K562 (cell line): ENCODE measurements around the gene STC2. TPM values are rescaled to one million over a fixed set of nuclear protein-coding genes. Genes with fewer than 3 reads are reported as not detected.

Source experiments
- CTBP1 ChIP-seq: fragments of 450-650 bp; IDR thresholded peaks from 2 replicates; pipeline ENCODE4 v1.6.1; 2016; ENCODE audit warnings: borderline replicate concordance
- EP400 ChIP-seq: fragments of 450-650 bp; IDR thresholded peaks from 2 replicates; pipeline ENCODE4 v1.6.1; 2017; ENCODE audit warnings: antibody characterized with exemption, mild to moderate bottlenecking, moderate library complexity
- HNRNPL ChIP-seq: fragments of 200-400 bp; formaldehyde crosslinking; IDR thresholded peaks from 2 replicates; pipeline ENCODE4 v1.6.1; 2017; ENCODE audit warnings: low read depth, mild to moderate bottlenecking, low read length
- MAZ ChIP-seq, 2 experiments: fragments of 450-650 bp in 1 of 2; sonication (generic) in 1 of 2; formaldehyde crosslinking; IDR thresholded peaks in 1 of 2; conservative IDR thresholded peaks in 1 of 2; 2 replicates each; pipeline versions ENCODE4 v1.4.0 to v1.5.0; 2020; ENCODE audit warnings: mild to moderate bottlenecking in 1 of 2, missing genetic modification reagents in 1 of 2
- MYC ChIP-seq, 2 experiments: fragments of 250-450 bp in 1 of 2; sonication (Bioruptor Pico) in 1 of 2; IDR thresholded peaks; 2 replicates each; pipeline versions ENCODE4 v1.5.1 to v1.6.1; 2012 to 2021; ENCODE audit warnings: low read depth in 2 of 2, borderline replicate concordance in 1 of 2, improper control_type of control experiment in 1 of 2, low read length in 1 of 2, mild to moderate bottlenecking in 1 of 2, moderate library complexity in 1 of 2
- RNF2 ChIP-seq: sonication (generic); IDR thresholded peaks from 2 replicates; pipeline ENCODE4 v1.6.1; 2016
- XRCC4 ChIP-seq: IDR thresholded peaks from one replicate; pipeline ENCODE4 v1.6.1; 2011; ENCODE audit not compliant: insufficient read depth, insufficient read length; ENCODE audit errors: extremely low read depth
- polyA plus RNA-seq, 8 experiments: library from polyadenylated mRNA; depleted of rRNA in 4 of 8; stranded (reverse) in 5 of 8; unstranded in 3 of 8; fragments of >200 nt; fragmentation: Nextera tagmentation in 2 of 8; fragmentation: Illumina TruSeq in 1 of 8; extraction: Ambion mirVana in 2 of 8; extraction: Trizol in 1 of 8; gene quantifications; 2 replicates each; pipeline versions ENCODE4 v1.2.1 to v1.2.3, GENCODE V29; 2011 to 2014; ENCODE audit warnings: inconsistent platforms in 1 of 8, missing spikeins in 1 of 8
- total RNA-seq, 7 experiments: library from RNA; depleted of rRNA in 6 of 7; stranded (reverse); fragments of >200 nt in 6 of 7; fragmentation: Illumina TruSeq in 2 of 7; extraction: Trizol in 2 of 7; gene quantifications; 2 replicates each; pipeline versions ENCODE4 v1.2.1 to v1.2.3, GENCODE V29; 2011 to 2021; ENCODE audit warnings: low replicate concordance in 1 of 7
- TF ChIP-seq, protein P1 (sequence below), 2 experiments: IDR thresholded peaks; 2 replicates each; pipeline ENCODE4 v1.6.1; 2012; ENCODE audit warnings: improper control_type of control experiment in 2 of 2, low read depth in 2 of 2, low read length in 2 of 2, borderline replicate concordance in 1 of 2
- TF ChIP-seq, protein P2 (sequence below), 2 experiments: IDR thresholded peaks; 2 replicates each; pipeline ENCODE4 v1.6.1; 2011; ENCODE audit warnings: borderline replicate concordance in 1 of 2, control low read depth in 1 of 2, low read depth in 1 of 2, low read length in 1 of 2, mild to moderate bottlenecking in 1 of 2, mixed read lengths in 1 of 2, moderate library complexity in 1 of 2; ENCODE audit not compliant: insufficient read depth in 1 of 2, insufficient read length in 1 of 2, poor library complexity in 1 of 2, severe bottlenecking in 1 of 2; ENCODE audit errors: extremely low read depth in 1 of 2
- TF ChIP-seq, protein P3 (sequence below): fragments of 250-450 bp; sonication (Bioruptor Pico); IDR thresholded peaks from 2 replicates; pipeline ENCODE4 v1.4.0; 2020
- TF ChIP-seq, protein P4 (sequence below): sonication (generic); formaldehyde crosslinking; IDR thresholded peaks from 2 replicates; pipeline ENCODE4 v1.5.0; 2020; ENCODE audit warnings: missing genetic modification reagents
- TF ChIP-seq, protein P5 (sequence below): fragments of 450-650 bp; IDR thresholded peaks from 2 replicates; pipeline ENCODE4 v1.6.1; 2017; ENCODE audit warnings: antibody characterized with exemption, mild to moderate bottlenecking

STC2 gene
- total and polyA plus RNA-seq, 9 of the 15 experiments (the other 6 are each of a cell fraction or from before 2014, with no cell fraction given): 0.62 to 31.7 (median 7.4) TPM

DNA sequence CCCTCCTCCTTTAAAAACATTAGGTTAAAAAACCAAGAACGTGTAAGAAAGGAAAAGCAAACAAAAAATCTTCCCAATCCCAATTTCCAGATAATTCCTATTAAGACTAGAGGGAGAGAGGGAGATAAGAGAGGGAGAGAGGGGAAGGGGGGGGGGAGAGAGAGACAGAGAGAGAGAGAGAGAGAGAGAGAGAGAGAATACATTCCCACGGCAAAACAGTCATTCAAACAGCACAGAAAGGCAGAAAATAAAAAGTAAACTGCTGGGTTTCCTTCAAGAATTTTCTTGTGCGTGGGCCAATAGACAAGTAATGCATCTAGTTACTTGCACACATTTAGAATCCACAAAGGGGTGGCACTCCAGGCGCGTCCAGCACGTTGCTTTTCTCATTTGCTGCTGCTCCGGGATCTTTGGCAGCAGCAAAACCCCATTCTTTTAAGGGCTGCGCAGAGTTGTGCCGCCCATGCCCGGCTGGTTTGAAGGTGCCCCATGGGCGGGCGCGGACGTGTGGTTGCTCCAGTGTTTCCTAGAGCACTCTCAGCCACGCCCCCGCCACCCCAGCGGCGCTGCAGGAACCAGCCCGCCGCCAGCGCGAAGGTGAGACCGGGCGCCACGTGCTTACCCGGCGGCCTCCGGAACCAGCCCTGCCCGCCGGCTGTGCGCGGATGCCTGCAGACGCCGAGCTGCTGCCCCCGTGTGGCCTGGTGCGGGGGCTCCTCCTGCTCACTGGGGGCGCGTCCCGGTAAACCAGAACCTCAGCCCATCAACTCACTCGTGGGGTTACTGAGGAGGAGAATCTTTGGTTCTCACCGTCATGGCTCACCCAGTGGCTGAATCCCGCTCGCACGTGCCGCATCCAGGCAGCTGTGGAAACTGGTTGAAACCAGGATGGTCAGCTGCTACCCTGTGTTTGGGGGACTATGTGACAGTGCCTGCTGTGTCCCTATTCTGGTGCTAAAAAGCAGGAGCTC is 44.6 kb downstream of the STC2 start (continued):
- TF ChIP-seq CTBP1 (peak; percentile 58; the same call in 1 of the 2 replicates), HNRNPL (peak; percentile 94), RNF2 (peak; percentile 86; the same call in 1 of the 2 replicates), XRCC4 (no peak), EP400 (peak; percentile 55; the same call in 1 of the 2 replicates), MAZ (CRISPR knock-in tag; conservative IDR thresholded peaks at IDR 0.05 in 1 of 2, IDR thresholded peaks at IDR 0.05 in 1 of 2) (peak; percentile 70 to 92), MYC (IDR thresholded peaks at IDR 0.05; ENCODE audit: low read depth, low read length) (peak; percentile 96), MYC (CRISPR knock-in tag; IDR thresholded peaks at IDR 0.05; ENCODE audit: borderline replicate concordance, low read depth) (no peak)
- TF ChIP-seq, protein P1, sequence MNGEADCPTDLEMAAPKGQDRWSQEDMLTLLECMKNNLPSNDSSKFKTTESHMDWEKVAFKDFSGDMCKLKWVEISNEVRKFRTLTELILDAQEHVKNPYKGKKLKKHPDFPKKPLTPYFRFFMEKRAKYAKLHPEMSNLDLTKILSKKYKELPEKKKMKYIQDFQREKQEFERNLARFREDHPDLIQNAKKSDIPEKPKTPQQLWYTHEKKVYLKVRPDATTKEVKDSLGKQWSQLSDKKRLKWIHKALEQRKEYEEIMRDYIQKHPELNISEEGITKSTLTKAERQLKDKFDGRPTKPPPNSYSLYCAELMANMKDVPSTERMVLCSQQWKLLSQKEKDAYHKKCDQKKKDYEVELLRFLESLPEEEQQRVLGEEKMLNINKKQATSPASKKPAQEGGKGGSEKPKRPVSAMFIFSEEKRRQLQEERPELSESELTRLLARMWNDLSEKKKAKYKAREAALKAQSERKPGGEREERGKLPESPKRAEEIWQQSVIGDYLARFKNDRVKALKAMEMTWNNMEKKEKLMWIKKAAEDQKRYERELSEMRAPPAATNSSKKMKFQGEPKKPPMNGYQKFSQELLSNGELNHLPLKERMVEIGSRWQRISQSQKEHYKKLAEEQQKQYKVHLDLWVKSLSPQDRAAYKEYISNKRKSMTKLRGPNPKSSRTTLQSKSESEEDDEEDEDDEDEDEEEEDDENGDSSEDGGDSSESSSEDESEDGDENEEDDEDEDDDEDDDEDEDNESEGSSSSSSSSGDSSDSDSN (IDR thresholded peaks at IDR 0.05; ENCODE audit: borderline replicate concordance in 1 of 2, low read depth in 2 of 2, low read length in 2 of 2): 0 out of 4 replicates have a peak, but pooled peaks of 1 of the 2 experiments have one; percentile 44
- TF ChIP-seq, protein P2, sequence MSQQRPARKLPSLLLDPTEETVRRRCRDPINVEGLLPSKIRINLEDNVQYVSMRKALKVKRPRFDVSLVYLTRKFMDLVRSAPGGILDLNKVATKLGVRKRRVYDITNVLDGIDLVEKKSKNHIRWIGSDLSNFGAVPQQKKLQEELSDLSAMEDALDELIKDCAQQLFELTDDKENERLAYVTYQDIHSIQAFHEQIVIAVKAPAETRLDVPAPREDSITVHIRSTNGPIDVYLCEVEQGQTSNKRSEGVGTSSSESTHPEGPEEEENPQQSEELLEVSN (IDR thresholded peaks at IDR 0.05; ENCODE audit: borderline replicate concordance in 1 of 2, extremely low read depth in 1 of 2, insufficient read depth in 1 of 2, insufficient read length in 1 of 2, low read depth in 1 of 2, low read length in 1 of 2, poor library complexity in 1 of 2, severe bottlenecking in 1 of 2): peak; percentile 99 to 100
- TF ChIP-seq, protein P3, sequence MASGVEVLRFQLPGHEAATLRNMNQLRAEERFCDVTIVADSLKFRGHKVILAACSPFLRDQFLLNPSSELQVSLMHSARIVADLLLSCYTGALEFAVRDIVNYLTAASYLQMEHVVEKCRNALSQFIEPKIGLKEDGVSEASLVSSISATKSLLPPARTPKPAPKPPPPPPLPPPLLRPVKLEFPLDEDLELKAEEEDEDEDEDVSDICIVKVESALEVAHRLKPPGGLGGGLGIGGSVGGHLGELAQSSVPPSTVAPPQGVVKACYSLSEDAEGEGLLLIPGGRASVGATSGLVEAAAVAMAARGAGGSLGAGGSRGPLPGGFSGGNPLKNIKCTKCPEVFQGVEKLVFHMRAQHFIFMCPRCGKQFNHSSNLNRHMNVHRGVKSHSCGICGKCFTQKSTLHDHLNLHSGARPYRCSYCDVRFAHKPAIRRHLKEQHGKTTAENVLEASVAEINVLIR: no peak
- TF ChIP-seq, protein P4, sequence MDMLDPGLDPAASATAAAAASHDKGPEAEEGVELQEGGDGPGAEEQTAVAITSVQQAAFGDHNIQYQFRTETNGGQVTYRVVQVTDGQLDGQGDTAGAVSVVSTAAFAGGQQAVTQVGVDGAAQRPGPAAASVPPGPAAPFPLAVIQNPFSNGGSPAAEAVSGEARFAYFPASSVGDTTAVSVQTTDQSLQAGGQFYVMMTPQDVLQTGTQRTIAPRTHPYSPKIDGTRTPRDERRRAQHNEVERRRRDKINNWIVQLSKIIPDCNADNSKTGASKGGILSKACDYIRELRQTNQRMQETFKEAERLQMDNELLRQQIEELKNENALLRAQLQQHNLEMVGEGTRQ (CRISPR knock-in tag): peak; percentile 49; the same call in 1 of the 2 replicates
- TF ChIP-seq, protein P5, sequence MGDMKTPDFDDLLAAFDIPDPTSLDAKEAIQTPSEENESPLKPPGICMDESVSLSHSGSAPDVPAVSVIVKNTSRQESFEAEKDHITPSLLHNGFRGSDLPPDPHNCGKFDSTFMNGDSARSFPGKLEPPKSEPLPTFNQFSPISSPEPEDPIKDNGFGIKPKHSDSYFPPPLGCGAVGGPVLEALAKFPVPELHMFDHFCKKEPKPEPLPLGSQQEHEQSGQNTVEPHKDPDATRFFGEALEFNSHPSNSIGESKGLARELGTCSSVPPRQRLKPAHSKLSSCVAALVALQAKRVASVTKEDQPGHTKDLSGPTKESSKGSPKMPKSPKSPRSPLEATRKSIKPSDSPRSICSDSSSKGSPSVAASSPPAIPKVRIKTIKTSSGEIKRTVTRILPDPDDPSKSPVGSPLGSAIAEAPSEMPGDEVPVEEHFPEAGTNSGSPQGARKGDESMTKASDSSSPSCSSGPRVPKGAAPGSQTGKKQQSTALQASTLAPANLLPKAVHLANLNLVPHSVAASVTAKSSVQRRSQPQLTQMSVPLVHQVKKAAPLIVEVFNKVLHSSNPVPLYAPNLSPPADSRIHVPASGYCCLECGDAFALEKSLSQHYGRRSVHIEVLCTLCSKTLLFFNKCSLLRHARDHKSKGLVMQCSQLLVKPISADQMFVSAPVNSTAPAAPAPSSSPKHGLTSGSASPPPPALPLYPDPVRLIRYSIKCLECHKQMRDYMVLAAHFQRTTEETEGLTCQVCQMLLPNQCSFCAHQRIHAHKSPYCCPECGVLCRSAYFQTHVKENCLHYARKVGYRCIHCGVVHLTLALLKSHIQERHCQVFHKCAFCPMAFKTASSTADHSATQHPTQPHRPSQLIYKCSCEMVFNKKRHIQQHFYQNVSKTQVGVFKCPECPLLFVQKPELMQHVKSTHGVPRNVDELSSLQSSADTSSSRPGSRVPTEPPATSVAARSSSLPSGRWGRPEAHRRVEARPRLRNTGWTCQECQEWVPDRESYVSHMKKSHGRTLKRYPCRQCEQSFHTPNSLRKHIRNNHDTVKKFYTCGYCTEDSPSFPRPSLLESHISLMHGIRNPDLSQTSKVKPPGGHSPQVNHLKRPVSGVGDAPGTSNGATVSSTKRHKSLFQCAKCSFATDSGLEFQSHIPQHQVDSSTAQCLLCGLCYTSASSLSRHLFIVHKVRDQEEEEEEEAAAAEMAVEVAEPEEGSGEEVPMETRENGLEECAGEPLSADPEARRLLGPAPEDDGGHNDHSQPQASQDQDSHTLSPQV: peak; percentile 50; the same call in 1 of the 2 replicates
